HEK293T (cell line): ENCODE measurements around the gene TMEM86B.

ENCODE experiments used
- ARNT ChIP-seq: fragments of 450-650 bp; IDR thresholded peaks from 2 replicates; pipeline ENCODE4 v1.6.1; 2017; ENCODE audit warnings: mild to moderate bottlenecking
- BHLHE40 ChIP-seq: fragments of 450-650 bp; IDR thresholded peaks from 2 replicates; pipeline ENCODE4 v1.6.1; 2016; ENCODE audit warnings: mild to moderate bottlenecking, moderate library complexity, borderline replicate concordance
- CTBP1 ChIP-seq: fragments of 450-650 bp; IDR thresholded peaks from 2 replicates; pipeline ENCODE4 v1.6.1; 2016; ENCODE audit warnings: borderline replicate concordance
- ELF4 ChIP-seq: fragments of 450-650 bp; IDR thresholded peaks from 2 replicates; pipeline ENCODE4 v1.6.1; 2017; ENCODE audit warnings: antibody characterized with exemption
- FOXA1 ChIP-seq: fragments of 450-650 bp; IDR thresholded peaks from 2 replicates; pipeline ENCODE4 v1.6.1; 2016; ENCODE audit warnings: mild to moderate bottlenecking
- FOXK2 ChIP-seq: fragments of 450-650 bp; IDR thresholded peaks from 2 replicates; pipeline ENCODE4 v1.6.1; 2016; ENCODE audit warnings: mild to moderate bottlenecking
- HDGF ChIP-seq: fragments of 450-650 bp; IDR thresholded peaks from 2 replicates; pipeline ENCODE4 v1.6.1; 2017; ENCODE audit warnings: antibody characterized with exemption, borderline replicate concordance
- LEF1 ChIP-seq: fragments of 450-650 bp; IDR thresholded peaks from 2 replicates; pipeline ENCODE4 v1.6.1; 2017; ENCODE audit warnings: mild to moderate bottlenecking, borderline replicate concordance
- PKNOX1 ChIP-seq: fragments of 450-650 bp; IDR thresholded peaks from 2 replicates; pipeline ENCODE4 v1.6.1; 2016
- SP1 ChIP-seq: fragments of 450-650 bp; IDR thresholded peaks from 2 replicates; pipeline ENCODE4 v1.6.1; 2017
- SUZ12 ChIP-seq: fragments of 450-650 bp; IDR thresholded peaks from 2 replicates; pipeline ENCODE4 v1.6.1; 2016; ENCODE audit warnings: mild to moderate bottlenecking
- ZNF384 ChIP-seq: fragments of 450-650 bp; IDR thresholded peaks from 2 replicates; pipeline ENCODE4 v1.6.1; 2016

- TF ChIP-seq PKNOX1: no peak
- TF ChIP-seq SUZ12: no peak
- no peak for TF ChIP-seq HDGF
- no peak for TF ChIP-seq FOXK2
- TF ChIP-seq LEF1: no peak
- TF ChIP-seq ZNF384: no peak
- no peak for TF ChIP-seq FOXA1
- no peak for TF ChIP-seq CTBP1
- no peak for TF ChIP-seq BHLHE40
- no peak for TF ChIP-seq ARNT
- TF ChIP-seq SP1: no peak
- TF ChIP-seq ELF4: no peak
These were observed 35.1 kb downstream of the TMEM86B start for GRCh38 chr19:55193481-55193880.
